IMR-90 (cell line): Measurements from ENCODE around the gene RMND5B. TPM values are rescaled to one million over a fixed set of nuclear protein-coding genes. Genes with fewer than 3 reads are reported as not detected.

ENCODE experiments used
- ATAC-seq: fragments of 200-7000 bp; cut with Tn5 transposase; 2 replicates; pipeline ENCODE4 v1.9.1; 2020; ENCODE audit warnings: low read depth, mild to moderate bottlenecking, moderate library complexity
- BruUV-seq: library from RNA; stranded (reverse); fragments of 400-500 nt; replicated peaks from 2 replicates; lab custom pipeline; 2021; lab: Mats Ljungman, UMichigan
- CTCF ChIA-PET: fragments of 300-600 bp; formaldehyde crosslinking; extraction: SDS; loops from one replicate; lab custom pipeline; 2021; ENCODE audit warnings: antibody characterized with exemption; lab: Yijun Ruan, JAX
- POLR2A ChIA-PET: fragments of 300-600 bp; sonication (Branson Sonifier 250); formaldehyde crosslinking; loops from one replicate; lab custom pipeline; 2022; ENCODE audit warnings: antibody characterized with exemption; ENCODE audit not compliant: unreplicated experiment; lab: Charles Lee
- DNase-seq: peaks from one replicate; pipeline ENCODE4 v3.0.0; 2013
- H2AFZ ChIP-seq: replicated peaks from 2 replicates; pipeline ENCODE3; 2013; ENCODE audit warnings: low read length, mild to moderate bottlenecking; ENCODE audit not compliant: poor library complexity
- H2AK5ac ChIP-seq: 2 replicates; pipeline ENCODE4 v1.6.1; 2013; ENCODE audit warnings: low read depth, low read length, inconsistent platforms
- H2AK9ac ChIP-seq: replicated peaks from 2 replicates; pipeline ENCODE3; 2013; ENCODE audit warnings: mild to moderate bottlenecking, low read depth, low read length, moderate library complexity; ENCODE audit not compliant: poor library complexity
- H2BK120ac ChIP-seq: 2 replicates; pipeline ENCODE4 v1.6.1; 2013; ENCODE audit warnings: low read depth, low read length, inconsistent platforms
- H2BK15ac ChIP-seq: 3 replicates; pipeline ENCODE4 v1.6.1; 2013; ENCODE audit warnings: low read depth, low read length, inconsistent platforms
- H2BK20ac ChIP-seq: 2 replicates; pipeline ENCODE4 v1.6.1; 2013; ENCODE audit warnings: low read depth, mild to moderate bottlenecking, inconsistent platforms, low read length, moderate library complexity
- H2BK5ac ChIP-seq: 2 replicates; pipeline ENCODE4 v1.6.1; 2013; ENCODE audit warnings: mild to moderate bottlenecking, low read depth, low read length, inconsistent platforms; ENCODE audit not compliant: poor library complexity, severe bottlenecking
- H3K14ac ChIP-seq: replicated peaks from 2 replicates; pipeline ENCODE4 v1.6.1; 2013; ENCODE audit warnings: low read depth, low read length, inconsistent platforms
- H3K18ac ChIP-seq: 2 replicates; pipeline ENCODE4 v1.6.1; 2013; ENCODE audit warnings: low read depth, low read length, control low read depth
- H3K23ac ChIP-seq: 2 replicates; pipeline ENCODE4 v1.6.1; 2013; ENCODE audit warnings: low read depth, low read length, inconsistent platforms
- H3K27ac ChIP-seq: 2 replicates; pipeline ENCODE4 v1.5.1; 2013; ENCODE audit warnings: mild to moderate bottlenecking, control low read depth, low read length; ENCODE audit not compliant: insufficient read depth
- H3K27me3 ChIP-seq: 2 replicates; pipeline ENCODE4 v1.6.1; 2013; ENCODE audit warnings: low read length; ENCODE audit not compliant: control insufficient read depth, insufficient read depth
- H3K36me3 ChIP-seq: 2 replicates; pipeline ENCODE4 v1.6.1; 2013; ENCODE audit warnings: low read length, mixed read lengths; ENCODE audit not compliant: control insufficient read depth, insufficient read depth
- H3K4ac ChIP-seq: 2 replicates; pipeline ENCODE4 v1.6.1; 2013; ENCODE audit warnings: low read depth, low read length, inconsistent platforms
- H3K4me1 ChIP-seq: 2 replicates; pipeline ENCODE4 v1.6.1; 2013; ENCODE audit warnings: low read length, mixed read lengths; ENCODE audit not compliant: control insufficient read depth, insufficient read depth
- H3K4me2 ChIP-seq: 2 replicates; pipeline ENCODE4 v1.6.1; 2013; ENCODE audit warnings: low read depth, mild to moderate bottlenecking, control low read depth, low read length, moderate library complexity
- H3K4me3 ChIP-seq: 2 replicates; pipeline ENCODE4 v1.5.1; 2013; ENCODE audit warnings: low read depth, mild to moderate bottlenecking, control low read depth, low read length, moderate library complexity; ENCODE audit not compliant: insufficient read depth
- H3K56ac ChIP-seq: 2 replicates; pipeline ENCODE4 v1.6.1; 2013; ENCODE audit warnings: low read length, inconsistent platforms; ENCODE audit not compliant: insufficient read depth; ENCODE audit errors: extremely low read depth
- H3K79me1 ChIP-seq, 2 experiments: 2 replicates each; pipeline ENCODE4 v1.6.1; 2013; ENCODE audit warnings: low read length in 2 of 2, inconsistent platforms in 1 of 2, low read depth in 1 of 2
- H3K9ac ChIP-seq: 2 replicates; pipeline ENCODE4 v1.6.1; 2013; ENCODE audit warnings: low read depth, low read length, control low read depth
- H3K9me1 ChIP-seq: 2 replicates; pipeline ENCODE4 v1.6.1; 2013; ENCODE audit warnings: low read length, inconsistent platforms; ENCODE audit not compliant: insufficient read depth
- H3K9me3 ChIP-seq: 2 replicates; pipeline ENCODE4 v1.6.1; 2013; ENCODE audit warnings: low read length; ENCODE audit not compliant: control insufficient read depth, insufficient read depth
- H4K20me1 ChIP-seq: 2 replicates; pipeline ENCODE4 v1.6.1; 2013; ENCODE audit warnings: low read length, inconsistent platforms; ENCODE audit not compliant: insufficient read depth
- H4K5ac ChIP-seq: 2 replicates; pipeline ENCODE4 v1.6.1; 2013; ENCODE audit warnings: mild to moderate bottlenecking, low read depth, low read length, control low read depth
- H4K8ac ChIP-seq, 2 experiments: 2 replicates each; pipeline ENCODE4 v1.6.1; 2013; ENCODE audit warnings: low read depth in 2 of 2, low read length in 2 of 2, control low read depth in 1 of 2, inconsistent platforms in 1 of 2
- H4K91ac ChIP-seq: 2 replicates; pipeline ENCODE4 v1.6.1; 2013; ENCODE audit warnings: low read depth, low read length, inconsistent platforms; ENCODE audit not compliant: insufficient read depth
- CHD1 ChIP-seq: IDR thresholded peaks from 2 replicates; pipeline ENCODE4 v1.6.1; 2012; ENCODE audit warnings: low read depth, low read length, improper control_type of control experiment
- ELK1 ChIP-seq: fragments of 150-350 bp; IDR thresholded peaks from 2 replicates; pipeline ENCODE4 v1.6.1; 2016; ENCODE audit warnings: low read depth, mild to moderate bottlenecking, low read length, moderate library complexity, borderline replicate concordance
- FOS ChIP-seq: fragments of 150-350 bp; IDR thresholded peaks from 2 replicates; pipeline ENCODE4 v1.6.1; 2016; ENCODE audit warnings: low read depth, low read length
- MXI1 ChIP-seq: IDR thresholded peaks from 2 replicates; pipeline ENCODE4 v1.6.1; 2012; ENCODE audit warnings: low read depth, mild to moderate bottlenecking, low read length, moderate library complexity, borderline replicate concordance
- POLR2A ChIP-seq: IDR thresholded peaks from 2 replicates; pipeline ENCODE4 v1.6.1; 2012; ENCODE audit warnings: mild to moderate bottlenecking, low read depth, low read length
- RAD21 ChIP-seq: IDR thresholded peaks from 2 replicates; pipeline ENCODE4 v1.6.1; 2012; ENCODE audit warnings: low read length, improper control_type of control experiment
- RFX5 ChIP-seq: IDR thresholded peaks from 2 replicates; pipeline ENCODE4 v1.8.0; 2012; ENCODE audit warnings: low read depth, mild to moderate bottlenecking, low read length, moderate library complexity
- SMC3 ChIP-seq: fragments of 150-350 bp; IDR thresholded peaks from 2 replicates; pipeline ENCODE4 v1.6.1; 2016; ENCODE audit warnings: low read depth, mild to moderate bottlenecking, antibody characterized with exemption, low read length, moderate library complexity
- WGBS, 2 experiments: methylation state at CpG; one replicate each; pipeline versions ENCODE4 v1.1.5 to v1.1.7; 2013; ENCODE audit warnings: missing lambda C conversion rate in 2 of 2; ENCODE audit not compliant: insufficient read length in 1 of 2; ENCODE audit errors: extremely low coverage in 2 of 2; 5-methylcytosine and 5-hydroxymethylcytosine counted together
- dilution Hi-C: fragments of 300-500 bp; cut with HindIII; formaldehyde crosslinking; loops from one replicate; pipeline ENCODE4 v1.14.3; 2018; ENCODE audit warnings: low sequenced_read_pairs; ENCODE audit not compliant: unreplicated experiment
- in situ Hi-C: fragments of 300-500 bp; cut with MboI; formaldehyde crosslinking; loops from 3 replicates; pipeline ENCODE4 v1.14.3; 2019; ENCODE audit warnings: low sequenced_read_pairs, inconsistent platforms, mixed read lengths
- intact Hi-C: fragments of 100-400 bp; cut with micrococcal nuclease; formaldehyde crosslinking; loops from 2 replicates; pipeline ENCODE4 v1.10.0; 2022
- polyA plus RNA-seq, 3 experiments: library from polyadenylated mRNA; depleted of rRNA; stranded (reverse); fragments of >200 nt; gene quantifications; 2 replicates each; pipeline ENCODE4 v1.2.3, GENCODE V29; 2012; ENCODE audit warnings: low replicate concordance in 1 of 3
- total RNA-seq: library from RNA; depleted of rRNA; stranded (reverse); fragments of >200 nt; gene quantifications from 2 replicates; pipeline ENCODE4 v1.2.3, GENCODE V29; 2012

RMND5B gene
- total and polyA plus RNA-seq, 2 of the 4 experiments (the other 2 are of a cell fraction), result 14.0 to 19.5 TPM

GRCh38 chr5:178090856-178091255, 40.0 kb upstream of the RMND5B start:
- no peak overlapping the region for H2AK9ac ChIP-seq
- no peak overlapping the region for H2BK120ac ChIP-seq
- no peak overlapping the region for H4K91ac ChIP-seq
- no peak overlapping the region for H3K23ac ChIP-seq
- H3K4me1 ChIP-seq, result no peaks in the 10 kb centered on the region
- ChIA-PET POLR2A (no interaction called here), CTCF (interaction anchor here (0.7 to 1.2 kb wide), 2 partner anchors 10 to 15 kb away, joined by 3 to 4 read pairs; no protein-coding TSS in a partner anchor)
- no peak overlapping the region for H3K9ac ChIP-seq
- no peak overlapping the region for H3K56ac ChIP-seq
- H2BK15ac ChIP-seq, result no peak overlapping the region
- peaks cover 8% of the 10 kb centered on the region for H3K27me3 ChIP-seq
- H4K5ac ChIP-seq, result no peak overlapping the region
- H3K14ac ChIP-seq, result no peak overlapping the region
- 65% methylated on average over 2 of the region's 6 CpGs; no CpG with 5 or more reads in 1 of the 2 experiments for WGBS, 2 experiments
- H4K8ac ChIP-seq, result no peak overlapping the region
- no peak overlapping the region for H2AK5ac ChIP-seq
- no peak overlapping the region for H3K4me3 ChIP-seq
- no peak overlapping the region for H3K18ac ChIP-seq
- H2BK5ac ChIP-seq, result no peak overlapping the region
- no peak overlapping the region for H3K4me2 ChIP-seq
- in situ Hi-C loops (no loop called here), intact Hi-C loops (no loop called here), dilution Hi-C loops (no loop called here)
- H3K9me3 ChIP-seq, result peaks cover 11% of the 10 kb centered on the region; the same call in 1 of the 2 replicates
- H4K20me1 ChIP-seq, result no peaks in the 10 kb centered on the region
- no peaks in the 10 kb centered on the region for H3K79me1 ChIP-seq
- H3K4ac ChIP-seq, result no peak overlapping the region
- no peak overlapping the region for H2AFZ ChIP-seq
- ATAC-seq, result no peak
- BruUV-seq, result no TSS peak
- no peaks in the 10 kb centered on the region for H3K36me3 ChIP-seq
- H3K9me1 ChIP-seq, result no peaks in the 10 kb centered on the region
- H2BK20ac ChIP-seq, result no peak overlapping the region
- no peak for DNase-seq
- TF ChIP-seq CHD1, result no peak
- no peak for TF ChIP-seq POLR2A
- TF ChIP-seq FOS, result no peak
- TF ChIP-seq ELK1, result no peak
- no peak for TF ChIP-seq SMC3
- no peak for TF ChIP-seq MXI1
- TF ChIP-seq RFX5, result no peak
- no peak for TF ChIP-seq RAD21
- H3K27ac ChIP-seq, result no peak overlapping the region
